ENCODE results near the gene SLC16A14.

SLC16A14 gene

GRCh38 chr2:230019742-230020141 lies 49.0 kb downstream of the SLC16A14 start:
- no peak for DNase-seq

GRCh38 chr2:230018153-230018552 lies 50.6 kb downstream of the SLC16A14 start:
- DNase-seq: no peak

GRCh38 chr2:230016844-230017243 lies 51.9 kb downstream of the SLC16A14 start:
- no peak for DNase-seq

- no peak for DNase-seq
Observed at GRCh38 chr2:230012267-230012884, 56.3 kb downstream of the SLC16A14 start.

- no peak for DNase-seq
Observed at GRCh38 chr2:230011617-230012016, 57.1 kb downstream of the SLC16A14 start.

GRCh38 chr2:230010501-230010900 lies 58.2 kb downstream of the SLC16A14 start:
- DNase-seq: no peak

- DNase-seq: no peak
Observed at GRCh38 chr2:230008708-230009066, 60.0 kb downstream of the SLC16A14 start.

- peak; percentile 90 for DNase-seq
Observed at GRCh38 chr2:230007931-230008707, 60.6 kb downstream of the SLC16A14 start.

GRCh38 chr2:230000118-230000841 lies 68.4 kb downstream of the SLC16A14 start:
- peak; percentile 20 for DNase-seq

- no peak for DNase-seq
Observed at GRCh38 chr2:229997565-229997964, 71.2 kb downstream of the SLC16A14 start.

- no peak for DNase-seq
Observed at GRCh38 chr2:229996320-229996719, 72.4 kb downstream of the SLC16A14 start.

GRCh38 chr2:229993236-229993635 lies 75.5 kb downstream of the SLC16A14 start:
- no peak for DNase-seq

All from activated CD4-positive, alpha-beta T cell treated with anti-CD3 and anti-CD28 coated beads for 48 hours (primary cell).